ENCODE data around the gene EID1. TPM values are rescaled to one million over a fixed set of nuclear protein-coding genes. Genes with fewer than 3 reads are reported as not detected.
A peak's percentile ranks its signal among the peaks of the same experiment; 100 is the strongest.

Gene EID1, protein sequence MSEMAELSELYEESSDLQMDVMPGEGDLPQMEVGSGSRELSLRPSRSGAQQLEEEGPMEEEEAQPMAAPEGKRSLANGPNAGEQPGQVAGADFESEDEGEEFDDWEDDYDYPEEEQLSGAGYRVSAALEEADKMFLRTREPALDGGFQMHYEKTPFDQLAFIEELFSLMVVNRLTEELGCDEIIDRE
- 128 and 137 TPM in 2 replicates for total RNA-seq (2021)
- Bru-seq, nascent RNA = percentile 97 among the genes with signal in this experiment
- BruChase-seq, experiment 1, labeled RNA remaining after a 2-hour chase = percentile 99 among the genes with signal in this experiment
- BruChase-seq, experiment 2, labeled RNA remaining after a 6-hour chase = percentile 100 among the genes with signal in this experiment
- long read RNA-seq, transcript EID1-201 (1 exons, 2,298 nt) = major isoform, 528 of 530 reads
- long read RNA-seq, partial matches to known transcripts = 0 of 530 reads
- long read RNA-seq, other reads (novel, unspliced or antisense) = 2 of 530 reads

DNA sequence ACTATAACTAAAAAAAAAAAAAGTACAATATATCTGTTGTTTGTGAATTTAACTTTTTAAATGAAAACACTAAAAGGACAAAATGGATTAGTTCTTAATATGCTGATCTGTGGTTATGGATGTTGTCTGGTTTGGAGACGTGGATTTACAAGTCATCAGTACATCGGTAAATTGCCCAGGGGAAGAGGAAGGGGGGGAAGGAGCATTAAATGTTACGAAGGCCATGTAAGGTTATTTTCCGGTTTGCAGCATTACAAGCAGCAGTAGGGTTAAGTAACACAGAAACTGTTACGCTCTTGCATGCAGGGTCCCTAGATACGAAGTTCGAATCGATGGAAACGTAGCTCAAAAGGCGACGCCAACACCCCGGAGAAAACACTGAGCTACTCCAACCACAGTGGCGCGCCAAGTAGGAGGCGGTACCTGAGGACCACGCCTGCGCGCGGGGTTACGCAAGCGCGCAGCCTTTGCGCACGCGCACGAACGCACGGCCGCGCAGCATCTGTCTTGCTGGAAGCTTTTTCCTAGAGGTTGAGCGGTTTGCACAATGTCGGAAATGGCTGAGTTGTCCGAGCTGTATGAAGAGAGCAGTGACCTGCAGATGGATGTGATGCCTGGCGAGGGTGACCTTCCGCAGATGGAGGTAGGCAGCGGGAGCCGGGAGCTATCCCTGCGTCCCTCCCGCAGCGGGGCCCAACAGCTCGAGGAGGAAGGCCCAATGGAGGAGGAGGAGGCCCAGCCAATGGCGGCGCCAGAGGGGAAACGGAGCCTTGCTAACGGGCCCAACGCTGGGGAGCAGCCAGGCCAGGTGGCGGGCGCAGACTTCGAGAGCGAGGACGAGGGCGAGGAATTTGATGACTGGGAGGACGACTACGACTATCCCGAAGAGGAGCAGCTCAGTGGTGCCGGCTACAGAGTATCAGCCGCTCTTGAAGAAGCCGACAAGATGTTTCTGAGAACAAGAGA, at the start of gene EID1:
Gene EID1 (plus strand): TSS at position 505 of the 966 bp plus-strand sequence. CDS start 43 bp downstream, at position 548.
- peaks cover 9% of the 10 kb centered on the region for H3K4me1 ChIP-seq (ENCODE audit: insufficient read depth, low read length, poor library complexity, severe bottlenecking)
- CTCF ChIA-PET = interaction anchor here (0.7 to 1.6 kb wide), 4 partner anchors 16 to 98 kb away, joined by 3 to 11 read pairs (median 4); partner anchors contain the start of gene SHC4
- TF ChIP-seq, protein P1, sequence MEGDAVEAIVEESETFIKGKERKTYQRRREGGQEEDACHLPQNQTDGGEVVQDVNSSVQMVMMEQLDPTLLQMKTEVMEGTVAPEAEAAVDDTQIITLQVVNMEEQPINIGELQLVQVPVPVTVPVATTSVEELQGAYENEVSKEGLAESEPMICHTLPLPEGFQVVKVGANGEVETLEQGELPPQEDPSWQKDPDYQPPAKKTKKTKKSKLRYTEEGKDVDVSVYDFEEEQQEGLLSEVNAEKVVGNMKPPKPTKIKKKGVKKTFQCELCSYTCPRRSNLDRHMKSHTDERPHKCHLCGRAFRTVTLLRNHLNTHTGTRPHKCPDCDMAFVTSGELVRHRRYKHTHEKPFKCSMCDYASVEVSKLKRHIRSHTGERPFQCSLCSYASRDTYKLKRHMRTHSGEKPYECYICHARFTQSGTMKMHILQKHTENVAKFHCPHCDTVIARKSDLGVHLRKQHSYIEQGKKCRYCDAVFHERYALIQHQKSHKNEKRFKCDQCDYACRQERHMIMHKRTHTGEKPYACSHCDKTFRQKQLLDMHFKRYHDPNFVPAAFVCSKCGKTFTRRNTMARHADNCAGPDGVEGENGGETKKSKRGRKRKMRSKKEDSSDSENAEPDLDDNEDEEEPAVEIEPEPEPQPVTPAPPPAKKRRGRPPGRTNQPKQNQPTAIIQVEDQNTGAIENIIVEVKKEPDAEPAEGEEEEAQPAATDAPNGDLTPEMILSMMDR (conservative IDR thresholded peaks at IDR 0.05; ENCODE audit: low read depth, low read length) = no peak
- TF ChIP-seq EZH2 (IDR thresholded peaks at IDR 0.05; ENCODE audit: borderline replicate concordance, low read depth, low read length, poor library complexity, severe bottlenecking) = no peak
- H3K27ac ChIP-seq (ENCODE audit: low read depth, low read length, poor library complexity, severe bottlenecking) = peak within 1 kb of the TSS; percentile 73
- intact Hi-C loops (cut with micrococcal nuclease; ENCODE audit: unreplicated experiment) = no loop called here
- no peaks in the 10 kb centered on the region for H3K27me3 ChIP-seq (replicated peaks; ENCODE audit: insufficient read depth, low read depth, low read length, poor library complexity)
- TSS peak; percentile 89 for BruUV-seq (replicated peaks)
- H3K4me3 ChIP-seq (ENCODE audit: low read depth, low read length, poor library complexity, severe bottlenecking) = peak within 1 kb of the TSS; percentile 69
- DNase-seq (ENCODE audit: low spot score) = peak; percentile 96
- no peaks in the 10 kb centered on the region for H3K9me3 ChIP-seq (ENCODE audit: low read depth, low read length, poor library complexity, severe bottlenecking)
- POLR2A ChIA-PET (ENCODE audit: low non-redundant PET) = interaction anchor here (0.8 kb wide), 1 partner anchor 98 kb away, joined by 3 read pairs; no protein-coding TSS in a partner anchor
- H3K36me3 ChIP-seq (ENCODE audit: insufficient read depth, low read length, poor library complexity, severe bottlenecking) = peaks cover 5% of the 10 kb centered on the region

DNA sequence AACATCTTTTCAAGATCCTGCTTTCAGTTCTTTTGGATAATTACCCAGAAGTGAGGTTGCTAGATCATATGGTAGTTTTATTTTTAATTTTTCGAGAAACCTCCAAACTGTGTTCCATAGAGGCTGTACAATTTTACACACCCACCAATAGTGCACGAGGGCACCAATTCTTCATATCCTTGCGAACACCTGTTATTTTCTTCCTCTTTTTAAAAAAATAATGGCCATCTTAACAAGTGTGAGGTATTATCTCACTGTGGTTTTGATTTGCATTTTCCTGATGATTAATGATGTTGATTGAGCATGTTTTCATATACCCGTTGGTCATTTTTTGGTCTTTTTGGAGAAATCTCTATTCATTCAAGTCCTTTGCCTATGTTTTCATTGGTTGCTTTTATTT, 49.5 kb upstream of the EID1 start:
- no peak for DNase-seq (ENCODE audit: low spot score)
- ChIA-PET POLR2A (ENCODE audit: low non-redundant PET) (no interaction called here), CTCF (no interaction called here)
- Histone ChIP-seq H3K27ac (ENCODE audit: low read depth, low read length, poor library complexity, severe bottlenecking) (no peak overlapping the region), H3K4me1 (ENCODE audit: insufficient read depth, low read length, poor library complexity, severe bottlenecking) (no peaks in the 10 kb centered on the region), H3K36me3 (ENCODE audit: insufficient read depth, low read length, poor library complexity, severe bottlenecking) (no peaks in the 10 kb centered on the region), H3K4me3 (ENCODE audit: low read depth, low read length, poor library complexity, severe bottlenecking) (no peak overlapping the region), H3K9me3 (ENCODE audit: low read depth, low read length, poor library complexity, severe bottlenecking) (no peaks in the 10 kb centered on the region), H3K27me3 (replicated peaks; ENCODE audit: insufficient read depth, low read depth, low read length, poor library complexity) (no peaks in the 10 kb centered on the region)
- TF ChIP-seq EZH2 (IDR thresholded peaks at IDR 0.05; ENCODE audit: borderline replicate concordance, low read depth, low read length, poor library complexity, severe bottlenecking) = no peak
- TF ChIP-seq, protein P1 (conservative IDR thresholded peaks at IDR 0.05; ENCODE audit: low read depth, low read length) = no peak
- BruUV-seq (replicated peaks) = no TSS peak
- intact Hi-C loops (cut with micrococcal nuclease; ENCODE audit: unreplicated experiment) = no loop called here

DNA sequence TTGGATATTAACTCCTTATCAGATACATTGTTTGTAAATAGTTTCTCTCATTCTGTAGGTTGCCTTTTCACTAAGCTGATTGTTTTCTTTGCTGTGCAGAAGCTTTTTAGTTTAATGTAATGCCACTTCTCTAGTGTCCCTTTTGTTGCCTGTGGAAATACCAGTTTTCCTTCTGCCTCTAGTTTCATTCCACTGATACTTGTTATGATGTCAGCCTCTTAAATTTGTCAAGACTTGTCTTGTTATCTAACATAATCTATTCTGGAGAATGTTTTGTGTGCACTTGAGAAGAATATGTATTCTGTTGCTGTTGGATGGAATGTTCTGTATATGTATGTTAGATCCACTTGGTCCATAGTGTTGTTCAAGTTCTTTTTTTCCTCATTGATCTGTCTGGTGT, 49.0 kb upstream of the EID1 start:
- ChIA-PET POLR2A (ENCODE audit: low non-redundant PET) (no interaction called here), CTCF (no interaction called here)
- Histone ChIP-seq H3K27me3 (replicated peaks; ENCODE audit: insufficient read depth, low read depth, low read length, poor library complexity) (no peaks in the 10 kb centered on the region), H3K4me3 (ENCODE audit: low read depth, low read length, poor library complexity, severe bottlenecking) (no peak overlapping the region), H3K4me1 (ENCODE audit: insufficient read depth, low read length, poor library complexity, severe bottlenecking) (no peaks in the 10 kb centered on the region), H3K36me3 (ENCODE audit: insufficient read depth, low read length, poor library complexity, severe bottlenecking) (no peaks in the 10 kb centered on the region), H3K9me3 (ENCODE audit: low read depth, low read length, poor library complexity, severe bottlenecking) (no peaks in the 10 kb centered on the region), H3K27ac (ENCODE audit: low read depth, low read length, poor library complexity, severe bottlenecking) (no peak overlapping the region)
- BruUV-seq (replicated peaks) = no TSS peak
- TF ChIP-seq, protein P1 (conservative IDR thresholded peaks at IDR 0.05; ENCODE audit: low read depth, low read length) = no peak
- TF ChIP-seq EZH2 (IDR thresholded peaks at IDR 0.05; ENCODE audit: borderline replicate concordance, low read depth, low read length, poor library complexity, severe bottlenecking) = no peak
- intact Hi-C loops (cut with micrococcal nuclease; ENCODE audit: unreplicated experiment) = no loop called here
- no peak for DNase-seq (ENCODE audit: low spot score)

Measured in A673 (cell line).